Measurements from ENCODE around the gene IGSF9B. TPM values are rescaled to one million over a fixed set of nuclear protein-coding genes. Genes with fewer than 3 reads are reported as not detected.

The IGSF9B gene
- total and polyA plus RNA-seq, 2 experiments from 2014 or later, result 1.7 to 5.9 TPM

GRCh38 chr11:133892584-133893380, 64.0 kb downstream of the IGSF9B start:
- no peak for DNase-seq (ENCODE audit: low read depth in 1 of 2, low spot score in 1 of 2)
- no peak for TF ChIP-seq CTCF (IDR thresholded peaks at IDR 0.05; ENCODE audit: low read depth, low read length)
- Histone ChIP-seq H3K27me3 (no peaks in the 10 kb centered on the region), H3K4me1 (ENCODE audit: low read depth) (no peaks in the 10 kb centered on the region), H3K9me3 (ENCODE audit: low read depth) (no peaks in the 10 kb centered on the region), H3K27ac (no peak overlapping the region), H3K4me3 (no peak overlapping the region), H3K36me3 (no peaks in the 10 kb centered on the region)

- TF ChIP-seq CTCF (IDR thresholded peaks at IDR 0.05; ENCODE audit: low read depth, low read length), result no peak
- Histone ChIP-seq H3K4me1 (ENCODE audit: low read depth) (no peaks in the 10 kb centered on the region), H3K27me3 (no peaks in the 10 kb centered on the region), H3K4me3 (no peak overlapping the region), H3K36me3 (no peaks in the 10 kb centered on the region), H3K9me3 (ENCODE audit: low read depth) (no peaks in the 10 kb centered on the region), H3K27ac (no peak overlapping the region)
- no peak for DNase-seq (ENCODE audit: low read depth in 1 of 2, low spot score in 1 of 2)
Observed at GRCh38 chr11:133892126-133892525, 64.6 kb downstream of the IGSF9B start.

GRCh38 chr11:133889893-133890292, 66.9 kb downstream of the IGSF9B start:
- H3K36me3 ChIP-seq, result no peaks in the 10 kb centered on the region
- TF ChIP-seq CTCF (IDR thresholded peaks at IDR 0.05; ENCODE audit: low read depth, low read length), result no peak
- no peak overlapping the region for H3K4me3 ChIP-seq
- H3K9me3 ChIP-seq (ENCODE audit: low read depth), result no peaks in the 10 kb centered on the region
- DNase-seq (ENCODE audit: low read depth in 1 of 2, low spot score in 1 of 2), result no peak
- no peaks in the 10 kb centered on the region for H3K27me3 ChIP-seq
- H3K4me1 ChIP-seq (ENCODE audit: low read depth), result no peaks in the 10 kb centered on the region
- H3K27ac ChIP-seq, result no peak overlapping the region

GRCh38 chr11:133889188-133889587, 67.6 kb downstream of the IGSF9B start:
- Histone ChIP-seq H3K9me3 (ENCODE audit: low read depth) (no peaks in the 10 kb centered on the region), H3K4me3 (no peak overlapping the region), H3K36me3 (no peaks in the 10 kb centered on the region), H3K4me1 (ENCODE audit: low read depth) (no peaks in the 10 kb centered on the region), H3K27ac (no peak overlapping the region), H3K27me3 (no peaks in the 10 kb centered on the region)
- TF ChIP-seq CTCF (IDR thresholded peaks at IDR 0.05; ENCODE audit: low read depth, low read length), result no peak
- no peak for DNase-seq (ENCODE audit: low read depth in 1 of 2, low spot score in 1 of 2)

- no peaks in the 10 kb centered on the region for H3K9me3 ChIP-seq (ENCODE audit: low read depth)
Observed at GRCh38 chr11:133887692-133888332, 69.0 kb downstream of the IGSF9B start.

More at GRCh38 chr11:133887692-133888332, 69.0 kb downstream of the IGSF9B start:
- DNase-seq (ENCODE audit: low read depth in 1 of 2, low spot score in 1 of 2), result no peak
- Histone ChIP-seq H3K4me3 (no peak overlapping the region), H3K27ac (no peak overlapping the region), H3K4me1 (ENCODE audit: low read depth) (no peaks in the 10 kb centered on the region), H3K27me3 (no peaks in the 10 kb centered on the region), H3K36me3 (no peaks in the 10 kb centered on the region)
- TF ChIP-seq CTCF (IDR thresholded peaks at IDR 0.05; ENCODE audit: low read depth, low read length), result no peak

Data from cardiac muscle cell (in vitro differentiated cells and primary cell).